ENCODE results near the gene OR13C4. TPM values are rescaled to one million over a fixed set of nuclear protein-coding genes. Genes with fewer than 3 reads are reported as not detected.

Gene OR13C4
- total RNA-seq, 1 experiment from 2014 or later, result not detected

Other genes starting within 250 kb of the OR13C4 start
- not detected in 2 replicates for gene OR13F1, start 22.9 kb downstream of the OR13C4 start, total RNA-seq (2014; rRNA removed; shearing (Covaris generic))
- gene OR13C3, start 9.6 kb upstream of the OR13C4 start, total RNA-seq (2014; rRNA removed; shearing (Covaris generic)), result not detected in 2 replicates
- gene OR13C8, start 42.0 kb upstream of the OR13C4 start, total RNA-seq (2014; rRNA removed; shearing (Covaris generic)), result not detected in 2 replicates
- gene OR13C5, start 72.2 kb upstream of the OR13C4 start, total RNA-seq (2014; rRNA removed; shearing (Covaris generic)), result not detected in 2 replicates
- gene OR13C2, start 78.4 kb upstream of the OR13C4 start, total RNA-seq (2014; rRNA removed; shearing (Covaris generic)), result not detected in 2 replicates
- gene OR13C9, start 91.0 kb upstream of the OR13C4 start, total RNA-seq (2014; rRNA removed; shearing (Covaris generic)), result not detected in 2 replicates
- not detected in 2 replicates for gene OR13D1, start 167.3 kb upstream of the OR13C4 start, total RNA-seq (2014; rRNA removed; shearing (Covaris generic))
- 103 and 105 TPM in 2 replicates for gene NIPSNAP3A, start 220.5 kb upstream of the OR13C4 start, total RNA-seq (2014; rRNA removed; shearing (Covaris generic))
- gene NIPSNAP3B, start 236.9 kb upstream of the OR13C4 start, total RNA-seq (2014; rRNA removed; shearing (Covaris generic)), result 0.14 TPM in 1 of 2 replicates, not detected in the other